Naive thymus-derived CD4-positive, alpha-beta T cell (primary cell): ENCODE measurements around the gene FGD2. TPM values are rescaled to one million over a fixed set of nuclear protein-coding genes. Genes with fewer than 3 reads are reported as not detected.

Source experiments
- ATAC-seq: fragments of 150-1000 bp; cut with Tn5 transposase; 2 replicates; pipeline ENCODE4 v1.10.0; 2021; ENCODE audit warnings: mild to moderate bottlenecking, moderate library complexity
- CTCF ChIA-PET: fragments of 350-600 bp; sonication (Branson Sonifier 250); formaldehyde crosslinking; loops from one replicate; lab custom pipeline; 2021; ENCODE audit warnings: antibody characterized with exemption; lab: Charles Lee
- POLR2A ChIA-PET: fragments of 350-600 bp; sonication (Branson Sonifier 250); formaldehyde crosslinking; loops from one replicate; lab custom pipeline; 2021; ENCODE audit warnings: antibody characterized with exemption, inconsistent platforms; lab: Charles Lee
- DNase-seq, 9 donors: peaks; one replicate each; pipeline versions ENCODE4 v3.0.0 to v3.0.0-alpha.2; 2020 to 2022; ENCODE audit warnings: mixed read lengths in 1 of 9
- H3K27ac ChIP-seq: one replicate; pipeline ENCODE4 v1.7.0; 2013; ENCODE audit warnings: mild to moderate bottlenecking, low read depth, low read length, moderate library complexity
- H3K27me3 ChIP-seq, 2 donors: one replicate each; pipeline ENCODE4 v1.7.0; 2013; ENCODE audit warnings: low read length in 2 of 2, mild to moderate bottlenecking in 2 of 2, moderate library complexity in 2 of 2; ENCODE audit not compliant: control insufficient read depth in 2 of 2, insufficient read depth in 2 of 2
- H3K36me3 ChIP-seq, 3 experiments: 1 replicate in 2 of 3; 2 replicates in 1 of 3; pipeline ENCODE4 v1.7.0; 2013; ENCODE audit warnings: low read length in 3 of 3, mild to moderate bottlenecking in 3 of 3, moderate library complexity in 1 of 3; ENCODE audit not compliant: insufficient read depth in 3 of 3, control insufficient read depth in 2 of 3
- H3K4me1 ChIP-seq, 2 donors: one replicate each; pipeline ENCODE4 v1.7.0; 2013; ENCODE audit warnings: low read length in 2 of 2, mild to moderate bottlenecking in 2 of 2, moderate library complexity in 1 of 2; ENCODE audit not compliant: control insufficient read depth in 2 of 2, insufficient read depth in 2 of 2
- H3K4me3 ChIP-seq: 2 replicates; pipeline ENCODE4 v1.7.0; 2013; ENCODE audit warnings: mild to moderate bottlenecking, low read length
- H3K9me3 ChIP-seq, 3 experiments: 1 replicate in 2 of 3; 2 replicates in 1 of 3; pipeline ENCODE4 v1.7.0; 2013; ENCODE audit warnings: low read length in 3 of 3; ENCODE audit not compliant: control insufficient read depth in 2 of 3
- H3K27ac Mint-ChIP-seq, 9 donors: one replicate each; pipeline ENCODE4 v1.8.0; 2020 to 2022; ENCODE audit warnings: mixed read lengths in 9 of 9, mild to moderate bottlenecking in 8 of 9, moderate library complexity in 5 of 9, inconsistent platforms in 2 of 9
- H3K27me3 Mint-ChIP-seq, 5 donors: one replicate each; pipeline ENCODE4 v1.8.0; 2021 to 2022; ENCODE audit warnings: mixed read lengths in 5 of 5, mild to moderate bottlenecking in 1 of 5
- H3K36me3 Mint-ChIP-seq, 5 donors: one replicate each; pipeline ENCODE4 v1.8.0; 2020 to 2022; ENCODE audit warnings: mixed read lengths in 5 of 5, mild to moderate bottlenecking in 3 of 5, inconsistent platforms in 1 of 5
- H3K4me1 Mint-ChIP-seq, 7 donors: one replicate each; pipeline ENCODE4 v1.8.0; 2020 to 2022; ENCODE audit warnings: mixed read lengths in 7 of 7, mild to moderate bottlenecking in 3 of 7, inconsistent platforms in 1 of 7
- H3K4me3 Mint-ChIP-seq, 10 donors: one replicate each; pipeline ENCODE4 v1.8.0; 2020 to 2022; ENCODE audit warnings: mild to moderate bottlenecking in 10 of 10, mixed read lengths in 10 of 10, moderate library complexity in 6 of 10, inconsistent platforms in 2 of 10
- H3K9me3 Mint-ChIP-seq, 11 donors: one replicate each; pipeline ENCODE4 v1.8.0; 2020 to 2022; ENCODE audit warnings: mixed read lengths in 11 of 11, mild to moderate bottlenecking in 4 of 11, inconsistent platforms in 1 of 11, moderate library complexity in 1 of 11
- intact Hi-C, 2 donors: fragments of 100-400 bp; cut with micrococcal nuclease; formaldehyde crosslinking; loops; one replicate each; pipeline ENCODE4 v1.15.1; 2023
- polyA plus RNA-seq, 2 donors: library from polyadenylated mRNA; unstranded; fragments of 300-500 nt; fragmentation: Illumina TruSeq; gene quantifications; one replicate each; pipeline ENCODE4 v1.2.3, GENCODE V29; 2021
- total RNA-seq, 6 experiments: library from RNA in 5 of 6; stranded (reverse) in 5 of 6; gene quantifications; 1 replicate in 5 of 6; 2 replicates in 1 of 6; pipeline ENCODE4 v1.2.3 and lab custom pipeline; 2021 to 2026

The FGD2 gene
- total and polyA plus RNA-seq, 7 experiments from 2014 or later: 0.25 to 71.9 (median 1.6) TPM

GRCh38 chr6:37069639-37070038, 64.2 kb downstream of the FGD2 start:
- Histone ChIP-seq H3K36me3 (no peaks in the 10 kb centered on the region), H3K9me3 (no peaks in the 10 kb centered on the region), H3K4me1 (peaks cover 0 to 11% of the 10 kb centered on the region in 2 donors), H3K27me3 (no peaks in the 10 kb centered on the region), H3K4me3 (no peak overlapping the region), H3K27ac (no peak overlapping the region)
- DNase-seq (no peak), ATAC-seq (no peak)
- intact Hi-C loops: no loop called here
- Mint-ChIP-seq H3K27ac (no peak overlapping the region), H3K4me1 (peaks cover 15 to 30% (median 19%) of the 10 kb centered on the region in 7 donors), H3K9me3 (peaks cover 0 to 2% (median 0%) of the 10 kb centered on the region in 11 donors), H3K27me3 (peaks cover 0 to 2% (median 0%) of the 10 kb centered on the region in 5 donors), H3K4me3 (no peak overlapping the region), H3K36me3 (no peaks in the 10 kb centered on the region)
- CTCF ChIA-PET: interaction anchor here (0.6 kb wide), 1 partner anchor 630 kb away, joined by 3 read pairs; no protein-coding TSS in a partner anchor
- POLR2A ChIA-PET: no interaction called here

- ATAC-seq: peak; percentile 37
- ChIA-PET CTCF (interaction anchor here (0.7 to 1.0 kb wide), 2 partner anchors 52 to 313 kb away, joined by 3 to 4 read pairs; no protein-coding TSS in a partner anchor), POLR2A (no interaction called here)
- no peak overlapping the region for H3K4me3 ChIP-seq
- peaks cover 0 to 11% of the 10 kb centered on the region in 2 donors for H3K4me1 ChIP-seq
- Mint-ChIP-seq H3K9me3 (peaks cover 0 to 2% (median 0%) of the 10 kb centered on the region in 11 donors), H3K4me3 (peak overlapping the region in 1 of 10 donors; percentile 37), H3K27ac (peak overlapping the region in 5 of 9 donors; percentile 22 to 79 (median 54)), H3K4me1 (peaks cover 15 to 28% (median 19%) of the 10 kb centered on the region in 7 donors), H3K36me3 (no peaks in the 10 kb centered on the region), H3K27me3 (no peaks in the 10 kb centered on the region)
- H3K27ac ChIP-seq: no peak overlapping the region
- intact Hi-C loops: no loop called here
- no peaks in the 10 kb centered on the region for H3K9me3 ChIP-seq
- H3K27me3 ChIP-seq: no peaks in the 10 kb centered on the region
- no peaks in the 10 kb centered on the region for H3K36me3 ChIP-seq
- peak in 3 of 9 donors; percentile 10 to 28 (median 12) for DNase-seq
Observed at GRCh38 chr6:37072526-37072925, 67.1 kb downstream of the FGD2 start.

- no peaks in the 10 kb centered on the region for H3K36me3 Mint-ChIP-seq
- H3K4me3 Mint-ChIP-seq: no peak overlapping the region
- no peaks in the 10 kb centered on the region for H3K27me3 Mint-ChIP-seq
- DNase-seq (no peak), ATAC-seq (no peak)
- no peak overlapping the region for H3K27ac ChIP-seq
- intact Hi-C loops: no loop called here
- H3K4me1 ChIP-seq: peaks cover 0 to 11% of the 10 kb centered on the region in 2 donors
- ChIA-PET POLR2A (no interaction called here), CTCF (no interaction called here)
- no peaks in the 10 kb centered on the region for H3K9me3 ChIP-seq
- H3K36me3 ChIP-seq: no peaks in the 10 kb centered on the region
- H3K9me3 Mint-ChIP-seq: peaks cover 0 to 2% (median 0%) of the 10 kb centered on the region in 11 donors
- peaks cover 14 to 21% (median 15%) of the 10 kb centered on the region in 7 donors for H3K4me1 Mint-ChIP-seq
- H3K27me3 ChIP-seq: no peaks in the 10 kb centered on the region
- peak overlapping the region in 2 of 9 donors; percentile 4 to 23 for H3K27ac Mint-ChIP-seq
- H3K4me3 ChIP-seq: no peak overlapping the region
Observed at GRCh38 chr6:37074053-37074827, 68.8 kb downstream of the FGD2 start.

- ChIA-PET POLR2A (no interaction called here), CTCF (no interaction called here)
- intact Hi-C loops: no loop called here
- ATAC-seq (no peak), DNase-seq (no peak)
- H3K9me3 ChIP-seq: no peaks in the 10 kb centered on the region
- H3K4me3 ChIP-seq: no peak overlapping the region
- peaks cover 0 to 2% (median 0%) of the 10 kb centered on the region in 11 donors for H3K9me3 Mint-ChIP-seq
- H3K36me3 ChIP-seq: no peaks in the 10 kb centered on the region
- no peak overlapping the region for H3K4me3 Mint-ChIP-seq
- no peak overlapping the region for H3K27ac ChIP-seq
- H3K27me3 Mint-ChIP-seq: no peaks in the 10 kb centered on the region
- no peaks in the 10 kb centered on the region for H3K27me3 ChIP-seq
- H3K4me1 ChIP-seq: peaks cover 0 to 5% of the 10 kb centered on the region in 2 donors
- no peaks in the 10 kb centered on the region for H3K36me3 Mint-ChIP-seq
- peaks cover 2 to 12% (median 5%) of the 10 kb centered on the region in 7 donors for H3K4me1 Mint-ChIP-seq
- no peak overlapping the region for H3K27ac Mint-ChIP-seq
Observed at GRCh38 chr6:37077191-37077904, 71.9 kb downstream of the FGD2 start.

GRCh38 chr6:37077905-37078296, 72.4 kb downstream of the FGD2 start:
- Histone ChIP-seq H3K27ac (no peak overlapping the region), H3K4me1 (peaks cover 0 to under 1% of the 10 kb centered on the region in 2 donors), H3K4me3 (no peak overlapping the region), H3K9me3 (no peaks in the 10 kb centered on the region), H3K27me3 (no peaks in the 10 kb centered on the region), H3K36me3 (no peaks in the 10 kb centered on the region)
- no peak for ATAC-seq
- intact Hi-C loops: no loop called here
- peaks cover 0 to 2% (median 0%) of the 10 kb centered on the region in 11 donors for H3K9me3 Mint-ChIP-seq
- H3K36me3 Mint-ChIP-seq: no peaks in the 10 kb centered on the region
- ChIA-PET CTCF (no interaction called here), POLR2A (no interaction called here)
- H3K27me3 Mint-ChIP-seq: no peaks in the 10 kb centered on the region
- no peak overlapping the region for H3K4me3 Mint-ChIP-seq
- H3K4me1 Mint-ChIP-seq: peaks cover 0 to 6% (median under 1%) of the 10 kb centered on the region in 7 donors
- DNase-seq: no peak
- no peak overlapping the region for H3K27ac Mint-ChIP-seq
